Measurements from ENCODE around the gene TRIOBP.

The TRIOBP gene

GRCh38 chr22:37749226-37749625 is 52.4 kb downstream of the TRIOBP start:
- no peak for DNase-seq (ENCODE audit: low read depth)

GRCh38 chr22:37749831-37750595 is 53.2 kb downstream of the TRIOBP start:
- peak; percentile 47 for DNase-seq (ENCODE audit: low read depth)

DNA sequence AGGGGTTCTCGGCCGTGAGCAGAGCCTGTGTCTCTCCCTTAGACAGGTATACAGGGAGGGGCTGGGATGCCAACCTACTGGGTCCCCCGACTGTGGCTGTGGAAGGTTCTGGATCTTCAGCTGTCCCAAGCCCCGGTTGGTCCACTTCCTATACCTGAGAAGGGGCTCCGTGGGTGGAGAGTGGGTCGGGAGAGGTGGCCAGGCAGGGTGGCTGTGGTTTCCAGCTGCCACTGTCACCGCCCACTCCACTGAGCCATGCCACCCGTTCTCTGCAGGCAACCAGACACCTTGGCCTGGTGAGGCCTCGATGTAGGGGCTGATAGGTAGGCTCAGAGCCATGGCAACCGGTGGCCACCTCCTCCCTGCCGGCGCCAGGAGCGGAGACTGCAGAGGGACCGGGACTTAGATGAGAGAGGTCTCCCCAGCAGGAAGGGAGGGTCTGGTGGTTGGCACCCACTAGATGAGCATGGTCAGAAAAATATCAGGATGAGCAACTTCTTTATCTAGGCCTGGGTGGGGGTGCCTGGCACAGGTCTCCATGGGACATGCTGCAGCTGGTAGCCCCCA is 53.8 kb downstream of the TRIOBP start:
- DNase-seq (ENCODE audit: low read depth): no peak

DNA sequence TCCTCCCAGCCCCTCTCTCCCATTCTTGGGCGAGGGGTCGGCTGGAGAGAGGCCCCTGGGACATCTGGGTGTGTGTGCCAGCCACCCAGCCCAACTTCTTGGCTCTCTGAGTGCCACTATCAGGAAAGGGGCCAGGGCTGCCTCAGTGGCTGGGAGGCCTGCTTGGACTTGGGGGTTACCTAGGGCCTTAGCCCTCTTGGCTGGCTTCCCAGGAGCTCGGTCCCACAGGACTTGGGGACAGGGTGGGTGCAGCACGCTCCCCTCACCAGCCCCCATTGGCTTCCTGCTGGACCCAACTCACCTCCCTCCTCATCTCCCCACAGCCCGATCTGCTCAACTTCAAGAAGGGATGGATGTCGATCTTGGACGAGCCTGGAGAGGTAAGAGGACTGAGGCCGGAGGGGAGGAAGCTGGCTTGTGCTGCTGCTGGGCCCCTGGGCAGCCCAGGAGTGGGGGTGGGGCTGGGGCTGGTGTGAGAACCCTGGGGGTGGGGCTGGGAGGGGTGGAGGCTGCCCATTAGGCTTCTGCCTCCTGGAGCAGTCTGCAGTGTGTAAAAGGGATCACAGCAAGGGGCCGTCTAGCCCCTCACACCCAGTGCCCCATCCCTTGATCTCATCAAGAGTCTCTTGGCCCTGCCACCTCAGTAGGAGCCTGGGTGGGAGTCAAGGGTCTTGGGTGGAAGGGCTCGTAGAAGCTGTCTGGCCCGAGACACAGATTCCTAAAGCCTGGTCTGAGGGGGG is 54.8 kb downstream of the TRIOBP start:
- no peak for DNase-seq (ENCODE audit: low read depth)

GRCh38 chr22:37752189-37753087 is 55.6 kb downstream of the TRIOBP start:
- peak; percentile 98 for DNase-seq (ENCODE audit: low read depth)

DNA sequence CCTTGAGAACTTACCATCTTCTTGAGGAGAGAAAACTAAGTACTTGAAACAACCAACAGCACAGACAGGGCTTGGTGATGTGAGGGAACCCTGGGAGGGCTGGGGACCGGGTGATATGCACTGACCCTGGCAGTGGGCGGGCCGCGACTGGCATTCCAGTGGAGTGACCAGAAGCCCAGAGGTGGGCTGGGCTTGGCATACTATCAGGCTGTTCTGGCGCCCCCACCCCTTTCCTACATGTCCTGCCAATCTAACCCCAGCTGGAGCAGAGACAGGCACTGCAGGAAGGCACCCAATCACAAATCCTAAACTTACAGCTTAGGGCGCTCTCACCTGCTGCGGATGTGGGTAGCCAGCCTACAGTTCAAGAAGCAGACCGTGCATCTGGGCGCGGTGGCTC is 56.9 kb downstream of the TRIOBP start:
- DNase-seq (ENCODE audit: low read depth): no peak

GRCh38 chr22:37757663-37758062 is 60.8 kb downstream of the TRIOBP start:
- DNase-seq (ENCODE audit: low read depth): no peak

DNA sequence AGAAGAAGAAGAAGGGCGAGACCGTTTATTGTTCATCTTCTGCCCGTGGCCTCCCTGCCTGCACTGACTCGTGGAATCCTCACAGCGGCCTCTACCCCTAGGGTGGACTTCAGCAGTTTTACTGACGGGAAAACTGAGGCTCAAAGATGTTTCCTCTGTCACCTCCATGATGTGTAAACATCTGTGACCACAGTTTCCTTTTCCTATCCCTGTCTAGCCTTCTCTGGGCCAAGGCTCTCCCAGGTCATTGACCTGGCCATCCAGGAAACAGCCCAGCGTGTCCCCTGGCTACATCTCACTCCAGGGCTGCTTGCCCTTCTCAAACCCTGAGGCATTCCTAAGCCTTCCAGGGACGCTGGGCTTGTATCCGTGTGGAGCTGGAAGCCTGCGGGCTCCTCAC is 61.8 kb downstream of the TRIOBP start:
- no peak for DNase-seq (ENCODE audit: low read depth)

GRCh38 chr22:37759281-37759680 is 62.4 kb downstream of the TRIOBP start:
- no peak for DNase-seq (ENCODE audit: low read depth)

DNA sequence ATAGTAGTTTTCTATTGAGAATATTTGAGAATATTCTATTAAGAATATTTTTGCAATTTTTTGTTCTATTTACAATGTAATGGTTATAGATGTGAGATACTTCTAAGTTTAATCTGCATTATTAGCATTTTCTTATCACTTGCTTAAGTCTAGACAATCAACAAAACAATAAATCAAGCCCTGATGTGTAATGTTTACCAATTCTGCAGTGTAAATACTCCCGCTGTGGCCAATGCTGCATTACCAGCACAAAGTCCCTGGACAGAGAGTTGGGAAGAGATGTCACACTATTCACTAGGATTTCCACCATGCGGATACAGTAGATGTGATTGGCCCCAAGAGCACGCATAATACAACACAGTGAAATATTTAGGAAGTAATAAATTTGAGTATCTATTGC is 63.3 kb downstream of the TRIOBP start:
- no peak for DNase-seq (ENCODE audit: low read depth)

- no peak for DNase-seq (ENCODE audit: low read depth)
These were observed 65.6 kb downstream of the TRIOBP start for GRCh38 chr22:37762389-37762836.

DNA sequence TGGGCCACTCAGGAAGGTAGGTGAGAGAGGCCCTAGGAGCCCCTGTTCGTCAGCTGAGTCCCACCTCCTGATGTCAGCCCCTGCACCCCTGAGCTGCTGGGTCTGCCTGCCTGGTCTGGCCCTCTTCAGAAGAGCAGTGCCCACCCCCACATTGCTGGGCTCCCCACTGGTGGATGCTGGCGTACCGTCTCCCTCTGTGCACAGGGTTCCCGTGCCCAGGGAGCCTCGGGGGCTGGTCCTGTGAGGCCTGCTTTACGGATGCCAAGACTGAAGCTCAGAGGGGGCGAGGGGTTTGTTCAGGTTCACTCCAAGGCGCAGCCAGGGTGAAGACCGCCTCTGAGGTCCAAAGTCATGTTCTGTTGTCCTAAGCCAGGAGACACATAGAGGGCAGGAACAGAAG is 66.2 kb downstream of the TRIOBP start:
- no peak for DNase-seq (ENCODE audit: low read depth)

- no peak for DNase-seq (ENCODE audit: low read depth)
These were observed 66.8 kb downstream of the TRIOBP start for GRCh38 chr22:37763652-37764051.

DNA sequence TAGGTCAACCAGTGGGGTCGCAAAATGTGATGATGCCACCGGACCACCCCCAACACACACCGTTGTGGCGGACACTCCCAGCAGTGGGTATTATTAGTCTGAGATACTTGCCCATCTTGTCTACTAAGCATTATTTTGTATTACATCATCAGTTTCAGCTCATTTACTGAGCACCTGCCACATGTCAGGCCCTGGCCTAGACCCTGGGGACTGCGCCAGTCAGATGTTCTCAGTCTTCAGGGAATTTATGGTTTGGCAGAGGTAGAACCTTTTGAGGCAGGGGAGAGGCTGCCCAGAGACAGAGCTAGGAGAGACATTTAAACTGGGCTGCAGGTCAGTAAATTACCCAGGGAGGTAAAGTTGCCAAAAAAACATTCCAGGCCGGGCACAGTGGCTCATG is 67.8 kb downstream of the TRIOBP start:
- DNase-seq (ENCODE audit: low read depth): no peak

DNA sequence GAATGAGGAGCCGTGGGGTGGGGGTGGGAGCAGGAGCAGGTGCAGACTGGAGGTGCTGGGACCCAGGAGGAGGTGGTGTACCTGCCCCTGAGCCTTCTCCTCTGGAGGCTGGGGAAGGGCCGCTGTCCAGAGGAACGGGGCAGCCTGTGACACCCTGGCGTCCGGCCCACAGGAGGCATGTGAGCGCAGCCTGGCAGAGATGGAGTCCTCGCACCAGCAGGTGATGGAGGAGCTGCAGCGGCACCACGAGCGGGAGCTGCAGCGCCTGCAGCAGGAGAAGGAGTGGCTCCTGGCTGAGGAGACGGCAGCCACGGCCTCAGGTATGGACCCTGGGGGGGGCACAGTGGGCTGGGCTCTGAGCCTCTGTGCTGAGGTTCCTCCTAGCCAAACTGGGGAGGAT is 68.7 kb downstream of the TRIOBP start:
- DNase-seq (ENCODE audit: low read depth): no peak

DNA sequence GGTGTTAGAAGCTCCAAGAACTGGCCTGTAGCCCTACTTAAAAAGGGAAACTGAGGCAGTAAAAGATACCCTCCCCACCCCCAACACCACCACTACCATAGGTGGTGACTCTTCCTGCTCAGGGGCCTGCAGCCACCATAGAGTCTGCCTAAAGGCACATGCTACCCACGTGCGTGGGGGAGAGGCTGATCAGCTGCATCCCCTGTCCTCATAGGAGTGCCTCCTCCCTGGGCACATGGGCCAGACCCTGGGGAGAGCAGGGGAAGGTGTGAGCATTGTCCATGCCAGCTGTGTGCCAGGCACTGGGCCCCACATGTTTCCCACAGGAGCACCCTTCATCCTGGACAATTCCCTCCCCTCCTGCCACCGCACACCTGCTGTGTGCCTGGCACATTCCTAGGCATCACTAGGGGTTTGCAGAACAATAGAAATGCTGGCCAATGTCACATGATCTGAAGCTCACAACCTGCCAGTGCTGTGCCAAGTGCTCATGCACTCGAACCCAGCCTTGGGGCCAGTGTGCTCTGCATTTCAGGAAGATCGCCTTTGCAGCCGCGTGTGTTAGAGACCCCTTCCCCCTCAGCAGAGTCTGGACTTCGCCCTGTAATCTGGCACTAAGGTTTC is 69.2 kb downstream of the TRIOBP start:
- no peak for DNase-seq (ENCODE audit: low read depth)

GRCh38 chr22:37768273-37768672 is 71.4 kb downstream of the TRIOBP start:
- no peak for DNase-seq (ENCODE audit: low read depth)

- no peak for DNase-seq (ENCODE audit: low read depth)
These were observed 72.2 kb downstream of the TRIOBP start for GRCh38 chr22:37769056-37769455.

- no peak for DNase-seq (ENCODE audit: low read depth)
These were observed 74.2 kb downstream of the TRIOBP start for GRCh38 chr22:37771081-37771480.

DNA sequence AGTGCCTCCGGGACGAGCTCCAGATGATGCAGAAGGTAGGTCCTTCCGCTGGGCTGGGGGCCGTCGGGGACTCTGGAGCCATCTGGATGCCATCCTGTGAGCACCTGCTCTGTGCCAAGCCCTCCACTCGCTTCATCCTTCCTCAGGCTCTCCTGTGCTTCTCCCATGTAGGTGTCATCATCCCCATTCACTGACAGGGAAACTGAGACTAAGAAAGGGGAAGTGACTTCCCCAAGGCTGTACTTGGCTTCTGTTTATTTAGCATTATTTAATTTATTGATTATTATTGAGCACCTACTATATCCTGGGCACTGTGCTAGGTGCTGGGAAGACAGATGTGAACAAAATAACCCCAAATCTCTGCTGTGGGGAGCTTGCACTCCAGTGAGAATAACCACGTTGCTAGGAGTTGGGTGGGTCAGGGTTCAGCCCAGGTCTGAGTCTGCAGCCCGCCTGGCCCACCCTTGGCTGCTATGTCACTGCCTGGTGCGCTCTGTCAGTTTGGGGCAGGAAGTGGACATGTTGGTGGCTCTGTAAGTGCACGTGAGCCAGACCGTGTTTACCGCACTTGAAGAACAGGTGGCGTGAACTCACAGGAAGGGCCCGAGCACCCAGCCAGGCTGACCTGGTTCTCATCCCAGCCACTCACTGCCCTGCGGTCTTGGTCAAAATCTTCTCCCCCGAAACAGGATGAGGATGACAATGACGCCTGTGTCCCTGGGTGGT is 75.0 kb downstream of the TRIOBP start:
- no peak for DNase-seq (ENCODE audit: low read depth)

DNA sequence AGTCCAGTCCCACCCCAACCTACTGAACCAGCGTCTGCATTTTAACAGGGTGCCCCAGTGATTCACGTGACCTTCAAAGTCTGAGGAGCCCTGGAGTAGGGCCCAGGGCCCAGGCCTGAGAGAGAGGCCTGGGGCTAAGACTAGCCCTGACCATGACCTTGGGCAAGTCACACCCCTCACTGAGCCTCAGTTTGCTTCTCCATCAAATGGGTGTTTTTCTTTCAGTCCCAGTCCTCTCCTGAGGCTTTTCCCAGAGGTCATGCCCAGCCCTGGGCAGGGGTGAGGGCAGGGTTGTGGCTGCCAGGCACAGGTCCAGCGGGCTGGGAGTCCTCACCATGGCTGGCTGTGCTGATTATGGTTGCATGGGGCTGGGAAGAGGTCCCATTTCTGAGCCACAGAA is 77.9 kb downstream of the TRIOBP start:
- no peak for DNase-seq (ENCODE audit: low read depth)
